Measurements from ENCODE around the gene CAND2.

Gene CAND2

GRCh38 chr3:12831301-12831866, 34.9 kb downstream of the CAND2 start:
- no peak for TF ChIP-seq CTCF (IDR thresholded peaks at IDR 0.05; ENCODE audit: poor library complexity, severe bottlenecking)
- no peak for DNase-seq (ENCODE audit: low spot score)
- H3K4me3 ChIP-seq (ENCODE audit: severe bottlenecking): no peak overlapping the region

GRCh38 chr3:12832350-12833221, 36.1 kb downstream of the CAND2 start:
- no peaks in the 10 kb centered on the region for H3K9me3 ChIP-seq (ENCODE audit: severe bottlenecking)
- no peak overlapping the region for H3K4me3 ChIP-seq (ENCODE audit: severe bottlenecking)
- peaks cover 68% of the 10 kb centered on the region for H3K36me3 ChIP-seq (ENCODE audit: low read depth)
- peaks cover 27% of the 10 kb centered on the region for H3K4me1 ChIP-seq (ENCODE audit: insufficient read depth, poor library complexity, severe bottlenecking)
- no peak for DNase-seq (ENCODE audit: low spot score)
- ATAC-seq (ENCODE audit: low read depth): no peak
- H3K27ac ChIP-seq (ENCODE audit: poor library complexity, severe bottlenecking): peak overlapping the region; percentile 84
- H3K27me3 ChIP-seq (ENCODE audit: insufficient read depth, poor library complexity, severe bottlenecking): no peaks in the 10 kb centered on the region
- no peak for TF ChIP-seq CTCF (IDR thresholded peaks at IDR 0.05; ENCODE audit: poor library complexity, severe bottlenecking)

More at GRCh38 chr3:12831301-12831866, 34.9 kb downstream of the CAND2 start:
- Histone ChIP-seq H3K9me3 (ENCODE audit: severe bottlenecking) (no peaks in the 10 kb centered on the region), H3K4me1 (ENCODE audit: insufficient read depth, poor library complexity, severe bottlenecking) (peaks cover 27% of the 10 kb centered on the region), H3K27me3 (ENCODE audit: insufficient read depth, poor library complexity, severe bottlenecking) (no peaks in the 10 kb centered on the region), H3K36me3 (ENCODE audit: low read depth) (peaks cover 56% of the 10 kb centered on the region), H3K27ac (ENCODE audit: poor library complexity, severe bottlenecking) (peak overlapping the region; percentile 84)
- no peak for ATAC-seq (ENCODE audit: low read depth)

- peaks cover 30% of the 10 kb centered on the region for H3K4me1 ChIP-seq (ENCODE audit: insufficient read depth, poor library complexity, severe bottlenecking)
- H3K9me3 ChIP-seq (ENCODE audit: severe bottlenecking): no peaks in the 10 kb centered on the region
- H3K27ac ChIP-seq (ENCODE audit: poor library complexity, severe bottlenecking): peak overlapping the region; percentile 84
- DNase-seq (ENCODE audit: low spot score) (no peak), ATAC-seq (ENCODE audit: low read depth) (no peak)
- H3K27me3 ChIP-seq (ENCODE audit: insufficient read depth, poor library complexity, severe bottlenecking): no peaks in the 10 kb centered on the region
- no peak for TF ChIP-seq CTCF (IDR thresholded peaks at IDR 0.05; ENCODE audit: poor library complexity, severe bottlenecking)
- peaks cover 77% of the 10 kb centered on the region for H3K36me3 ChIP-seq (ENCODE audit: low read depth)
- H3K4me3 ChIP-seq (ENCODE audit: severe bottlenecking): no peak overlapping the region
Measured at GRCh38 chr3:12833222-12834161, 37.0 kb downstream of the CAND2 start.

- Histone ChIP-seq H3K9me3 (ENCODE audit: severe bottlenecking) (no peaks in the 10 kb centered on the region), H3K27me3 (ENCODE audit: insufficient read depth, poor library complexity, severe bottlenecking) (no peaks in the 10 kb centered on the region), H3K4me3 (ENCODE audit: severe bottlenecking) (no peak overlapping the region), H3K36me3 (ENCODE audit: low read depth) (peaks cover 94% of the 10 kb centered on the region), H3K27ac (ENCODE audit: poor library complexity, severe bottlenecking) (no peak overlapping the region), H3K4me1 (ENCODE audit: insufficient read depth, poor library complexity, severe bottlenecking) (peaks cover 27% of the 10 kb centered on the region)
- DNase-seq (ENCODE audit: low spot score) (no peak), ATAC-seq (ENCODE audit: low read depth) (no peak)
- no peak for TF ChIP-seq CTCF (IDR thresholded peaks at IDR 0.05; ENCODE audit: poor library complexity, severe bottlenecking)
Measured at GRCh38 chr3:12835052-12835665, 38.7 kb downstream of the CAND2 start.

Data from RWPE2 (cell line).